HG02970 (cell line): ENCODE measurements around the gene VAMP3.

Experiments used
- ATAC-seq: cut with Tn5 transposase; IDR thresholded peaks from one replicate; pipeline ENCODE4 v1.9.1; 2021; ENCODE audit warnings: mild to moderate bottlenecking, moderate library complexity, moderate number of reproducible peaks; ENCODE audit not compliant: unreplicated experiment, low FRiP score

The VAMP3 gene

GRCh38 chr1:7770997-7771822, at the start of gene VAMP3:
Gene VAMP3 (plus strand): TSS chr1:7771296. CDS start chr1:7771384, 88 bp downstream.
- peak; percentile 68 for ATAC-seq

- no peak for ATAC-seq
Observed at GRCh38 chr1:7721940-7722669, 49.0 kb upstream of the VAMP3 start.

- no peak for ATAC-seq
Observed at GRCh38 chr1:7722670-7723012, 48.5 kb upstream of the VAMP3 start.

- ATAC-seq = no peak
Observed at GRCh38 chr1:7726623-7727022, 44.5 kb upstream of the VAMP3 start.

- ATAC-seq = no peak
Observed at GRCh38 chr1:7727809-7728471, 43.2 kb upstream of the VAMP3 start.

- no peak for ATAC-seq
Observed at GRCh38 chr1:7729761-7730160, 41.3 kb upstream of the VAMP3 start.

GRCh38 chr1:7732331-7732730, 38.8 kb upstream of the VAMP3 start:
- ATAC-seq = no peak

GRCh38 chr1:7733276-7733675, 37.8 kb upstream of the VAMP3 start:
- ATAC-seq = no peak

- no peak for ATAC-seq
Observed at GRCh38 chr1:7738044-7738443, 33.1 kb upstream of the VAMP3 start.

- ATAC-seq = no peak
Observed at GRCh38 chr1:7743346-7743745, 27.8 kb upstream of the VAMP3 start.

- no peak for ATAC-seq
Observed at GRCh38 chr1:7744882-7745281, 26.2 kb upstream of the VAMP3 start.

- no peak for ATAC-seq
Observed at GRCh38 chr1:7745783-7746182, 25.3 kb upstream of the VAMP3 start.

- ATAC-seq = no peak
Observed at GRCh38 chr1:7747605-7748004, 23.5 kb upstream of the VAMP3 start.

- no peak for ATAC-seq
Observed at GRCh38 chr1:7749126-7749525, 22.0 kb upstream of the VAMP3 start.

- no peak for ATAC-seq
Observed at GRCh38 chr1:7751174-7751573, 19.9 kb upstream of the VAMP3 start.

- ATAC-seq = no peak
Observed at GRCh38 chr1:7752512-7753417, 18.3 kb upstream of the VAMP3 start.

- ATAC-seq = no peak
Observed at GRCh38 chr1:7753641-7754040, 17.5 kb upstream of the VAMP3 start.

- ATAC-seq = no peak
Observed at GRCh38 chr1:7754234-7754633, 16.9 kb upstream of the VAMP3 start.

GRCh38 chr1:7755448-7755847, 15.6 kb upstream of the VAMP3 start:
- ATAC-seq = no peak

GRCh38 chr1:7760245-7760644, 10.9 kb upstream of the VAMP3 start:
- no peak for ATAC-seq
